HG02678 (cell line): Measurements from ENCODE around the gene LRRC10B.

Experiments
- ATAC-seq: cut with Tn5 transposase; IDR thresholded peaks from one replicate; pipeline ENCODE4 v1.9.1; 2021; ENCODE audit warnings: mild to moderate bottlenecking, moderate library complexity; ENCODE audit not compliant: unreplicated experiment

Gene LRRC10B

DNA sequence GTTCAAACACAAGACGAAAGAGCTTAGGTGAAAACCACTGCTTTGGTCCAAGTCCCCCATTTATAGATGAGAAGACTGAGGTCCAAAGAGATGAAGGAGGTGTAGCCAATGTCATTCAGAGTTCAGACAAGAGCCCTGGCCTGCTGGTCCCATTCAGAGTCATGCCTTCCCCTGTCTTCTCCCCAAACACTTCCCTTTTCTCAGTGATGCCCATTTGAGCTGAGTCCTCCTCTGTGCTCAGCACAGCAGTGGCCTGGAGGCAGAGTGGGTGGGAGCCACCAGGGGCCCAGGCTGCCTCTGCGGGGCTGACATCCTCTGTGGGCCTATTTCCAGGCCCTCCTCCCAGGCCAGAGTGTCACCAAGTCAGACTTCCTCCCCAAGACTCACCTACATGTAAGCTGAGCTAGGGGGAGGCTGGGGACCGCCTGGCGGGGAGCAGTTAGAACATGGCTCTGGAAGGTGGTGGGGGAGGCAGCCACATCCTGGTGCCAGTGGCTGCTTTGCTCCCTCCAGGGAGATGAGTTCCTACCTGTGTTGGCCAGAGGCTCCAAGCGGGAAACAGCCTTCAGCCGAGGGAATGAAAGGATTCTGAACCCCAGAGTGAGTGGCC lies 22.4 kb upstream of the LRRC10B start:
- no peak for ATAC-seq

DNA sequence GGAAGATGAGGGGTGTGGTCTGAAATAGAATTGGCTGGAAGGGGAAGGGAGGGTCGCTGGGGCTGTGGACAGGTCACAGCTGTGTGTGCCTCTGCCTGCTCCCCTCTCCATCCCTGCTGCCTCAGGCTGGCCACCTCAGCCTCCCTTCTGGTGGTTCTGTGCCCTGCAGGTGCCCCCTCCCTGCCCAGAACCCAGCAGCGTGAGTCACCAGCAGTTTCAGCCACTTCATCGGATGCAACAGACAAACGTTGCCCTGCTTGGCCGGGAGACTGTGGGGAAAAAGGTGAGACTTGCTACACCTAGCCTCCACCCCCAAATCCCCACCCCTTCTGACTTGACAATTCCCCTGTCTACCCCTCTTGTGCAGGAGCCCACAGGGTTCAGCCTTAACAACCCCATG lies 21.8 kb upstream of the LRRC10B start:
- ATAC-seq = no peak

DNA sequence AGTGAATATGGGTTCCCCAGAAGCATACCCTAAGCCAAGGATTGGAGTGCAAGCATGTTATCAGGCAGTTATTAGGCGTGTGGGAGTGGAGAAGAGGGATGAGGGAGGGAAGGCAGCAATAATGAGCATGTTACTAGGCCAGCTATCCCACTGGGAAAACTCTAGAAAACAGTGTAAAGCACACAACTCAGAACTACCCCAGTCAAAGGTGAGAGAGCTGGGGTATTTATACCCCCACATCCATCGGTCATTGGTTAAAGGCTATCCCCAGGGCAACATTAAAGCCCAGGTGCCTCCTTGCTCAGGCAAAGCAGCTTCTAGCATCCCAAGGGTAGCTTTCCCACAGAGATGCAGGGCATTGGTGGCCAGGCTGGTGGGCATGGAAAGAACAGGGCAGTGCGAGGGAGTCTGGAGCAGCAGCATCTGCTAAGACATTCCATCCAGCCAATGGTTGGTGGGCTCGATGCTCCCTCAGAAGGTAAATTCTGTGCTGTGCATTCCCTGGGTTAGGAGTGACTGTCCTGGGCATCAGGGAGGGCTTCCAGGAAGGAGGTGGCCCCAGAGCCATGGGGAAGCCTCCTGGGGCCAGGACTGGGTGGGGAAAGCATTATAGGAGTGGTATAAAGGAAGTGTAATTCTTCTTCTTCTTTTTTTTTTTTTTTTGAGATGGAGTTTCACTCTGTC lies 21.1 kb upstream of the LRRC10B start:
- ATAC-seq = no peak

GRCh38 chr11:61488651-61489291 lies 19.8 kb upstream of the LRRC10B start:
- no peak for ATAC-seq

- ATAC-seq = no peak
Measured at GRCh38 chr11:61489833-61490721, 18.5 kb upstream of the LRRC10B start.

DNA sequence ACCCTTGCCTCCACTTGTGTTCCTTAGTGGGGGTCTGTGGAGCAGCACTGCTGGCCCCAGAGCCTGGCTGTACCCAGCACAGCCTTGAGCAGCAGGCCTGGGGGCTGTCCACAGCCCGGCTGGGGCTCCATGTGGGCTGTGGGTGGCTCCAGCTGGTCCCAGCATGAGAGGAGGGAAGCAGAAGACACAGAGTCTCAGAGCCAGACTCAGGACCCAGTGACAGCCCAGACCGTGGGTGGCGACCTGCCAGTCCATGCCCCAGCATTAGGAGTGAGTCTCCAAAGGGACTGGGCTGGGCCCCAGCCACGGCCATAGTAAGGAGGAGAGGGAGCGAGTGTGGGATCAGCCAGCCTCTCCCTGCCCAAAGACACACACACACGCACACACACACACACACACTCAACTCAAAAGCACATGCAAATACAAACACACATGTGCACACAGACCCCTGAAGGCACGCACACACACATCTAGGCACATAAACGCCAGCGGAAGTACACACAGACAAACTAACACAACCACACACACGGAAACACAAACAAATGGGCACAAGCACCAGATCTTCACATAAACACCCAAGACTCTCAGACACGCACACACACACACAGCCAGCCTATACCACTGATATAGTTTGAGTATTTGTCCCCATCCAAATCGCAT lies 16.7 kb upstream of the LRRC10B start:
- ATAC-seq = no peak

- ATAC-seq = no peak
Measured at GRCh38 chr11:61494381-61494961, 14.1 kb upstream of the LRRC10B start.

DNA sequence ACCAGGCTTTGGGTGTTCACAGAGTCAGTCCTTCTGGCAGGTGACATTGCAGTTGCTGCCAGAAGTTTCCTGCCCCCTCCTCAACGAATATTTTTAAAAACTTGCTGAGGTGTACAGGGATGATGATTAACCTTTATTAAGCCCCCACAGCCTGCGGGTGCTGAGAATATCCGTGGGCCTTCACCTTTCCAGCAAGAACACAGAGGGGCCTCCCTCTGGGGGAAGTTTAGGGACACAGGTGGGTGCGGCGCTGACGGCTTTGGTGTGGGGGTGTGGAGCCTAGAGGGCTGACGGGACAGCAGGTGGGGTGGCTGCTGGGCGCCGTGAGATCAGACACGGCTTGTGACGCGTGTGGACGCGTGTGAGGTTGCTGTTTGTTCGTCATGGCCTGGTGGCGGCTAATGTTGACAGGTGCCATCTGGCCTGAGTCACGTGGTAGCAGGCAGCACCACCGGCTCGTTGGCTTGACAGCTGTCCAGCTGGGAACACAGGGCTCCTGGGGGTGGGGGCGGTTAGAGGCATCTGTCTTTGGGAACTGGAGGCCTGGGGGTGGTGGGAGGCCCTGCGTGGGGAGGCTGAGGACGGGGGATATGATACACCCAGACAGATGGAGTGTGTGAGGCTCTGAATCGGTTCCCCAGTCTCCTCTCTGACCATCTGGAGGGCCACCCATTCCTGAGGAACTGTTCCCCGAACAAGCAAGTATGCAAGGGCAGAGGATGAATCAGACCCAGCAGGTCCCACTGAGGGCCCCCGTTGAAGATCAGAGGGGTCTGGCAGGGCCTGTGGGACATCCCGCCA lies 12.5 kb upstream of the LRRC10B start:
- ATAC-seq = no peak

- no peak for ATAC-seq
Measured at GRCh38 chr11:61496602-61497400, 11.7 kb upstream of the LRRC10B start.

- ATAC-seq = no peak
Measured at GRCh38 chr11:61497473-61497872, 11.1 kb upstream of the LRRC10B start.

DNA sequence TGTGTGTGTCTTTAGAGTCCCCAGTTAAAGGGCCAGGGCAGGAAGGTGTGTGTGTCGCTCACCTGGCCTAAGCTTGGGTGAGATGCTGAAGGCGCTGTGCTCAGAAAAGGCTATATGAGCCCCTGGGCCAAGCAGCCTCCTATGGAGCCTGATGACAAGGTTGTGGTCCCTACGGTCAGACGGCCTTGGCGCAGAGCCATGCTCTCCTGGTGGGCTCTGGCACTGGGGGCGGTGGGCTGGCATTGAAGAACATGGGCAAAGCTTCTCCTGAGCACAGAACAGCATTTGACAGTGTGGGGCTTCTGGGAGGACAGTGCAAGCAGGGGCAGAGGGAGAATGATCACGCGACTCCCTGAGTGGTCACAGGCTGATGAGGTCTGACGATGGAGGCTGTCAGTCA lies 10.7 kb upstream of the LRRC10B start:
- no peak for ATAC-seq

GRCh38 chr11:61498767-61499341 lies 9.7 kb upstream of the LRRC10B start:
- no peak for ATAC-seq

- no peak for ATAC-seq
Measured at GRCh38 chr11:61499816-61500491, 8.6 kb upstream of the LRRC10B start.

DNA sequence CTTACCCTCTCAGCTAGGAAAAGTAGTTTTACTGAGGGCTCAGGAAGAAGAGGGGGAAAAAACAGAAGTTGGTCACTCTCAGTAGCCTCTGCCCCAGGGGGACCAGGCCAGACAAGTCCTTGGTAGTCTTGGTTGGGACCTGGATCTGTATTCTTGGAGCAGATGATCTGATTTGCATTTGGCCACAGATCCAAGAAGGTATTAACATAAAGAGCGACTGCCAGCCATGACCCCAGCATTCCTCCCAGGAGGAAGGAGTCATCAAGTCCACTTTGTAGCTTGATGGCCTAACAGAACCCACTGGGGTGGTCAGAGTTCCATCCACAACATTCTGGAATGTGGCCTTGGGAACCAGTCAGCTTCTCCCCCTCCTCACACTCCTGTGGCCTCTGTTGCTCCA lies 6.0 kb upstream of the LRRC10B start:
- ATAC-seq = no peak

DNA sequence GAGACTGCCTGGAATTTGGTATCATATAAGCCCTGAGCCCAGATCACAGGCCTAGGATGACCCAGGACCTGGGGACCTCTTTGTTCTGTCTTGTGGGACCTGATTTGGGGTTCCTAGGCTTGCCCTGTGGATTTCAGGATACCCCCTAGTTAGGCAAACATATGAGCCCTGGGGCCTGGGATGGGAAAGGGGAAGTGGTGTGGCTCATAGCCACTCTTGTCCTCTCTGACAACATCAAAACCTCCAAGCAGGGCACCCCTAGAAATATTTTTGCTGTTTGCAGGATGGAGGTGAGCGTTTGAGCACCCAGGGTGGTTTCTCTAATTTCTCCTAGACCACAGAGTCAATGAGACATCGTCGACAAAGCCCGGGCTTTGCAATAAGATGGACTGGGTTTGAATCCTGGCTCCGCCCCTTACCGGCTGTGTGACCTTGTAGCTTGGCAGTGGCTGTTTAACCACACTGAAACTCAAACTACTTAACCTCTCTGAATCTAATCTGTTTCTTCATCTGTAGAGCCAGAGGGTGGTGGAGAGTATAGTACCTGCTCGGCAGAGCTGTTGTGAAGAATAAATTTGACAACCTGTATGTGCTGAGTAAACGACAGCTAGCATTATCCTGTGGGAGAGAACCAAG lies 5.3 kb upstream of the LRRC10B start:
- no peak for ATAC-seq

GRCh38 chr11:61505106-61505505 lies 3.4 kb upstream of the LRRC10B start:
- ATAC-seq = no peak

- no peak for ATAC-seq
Measured at GRCh38 chr11:61505640-61506155, 2.9 kb upstream of the LRRC10B start.
